Midbrain (tissue), 1 donor: Measurements from ENCODE around the gene SHISAL2A.

Source experiments
- DNase-seq: peaks from one replicate; lab custom pipeline; 2025; lab: John Stamatoyannopoulos, UW

SHISAL2A gene

DNA sequence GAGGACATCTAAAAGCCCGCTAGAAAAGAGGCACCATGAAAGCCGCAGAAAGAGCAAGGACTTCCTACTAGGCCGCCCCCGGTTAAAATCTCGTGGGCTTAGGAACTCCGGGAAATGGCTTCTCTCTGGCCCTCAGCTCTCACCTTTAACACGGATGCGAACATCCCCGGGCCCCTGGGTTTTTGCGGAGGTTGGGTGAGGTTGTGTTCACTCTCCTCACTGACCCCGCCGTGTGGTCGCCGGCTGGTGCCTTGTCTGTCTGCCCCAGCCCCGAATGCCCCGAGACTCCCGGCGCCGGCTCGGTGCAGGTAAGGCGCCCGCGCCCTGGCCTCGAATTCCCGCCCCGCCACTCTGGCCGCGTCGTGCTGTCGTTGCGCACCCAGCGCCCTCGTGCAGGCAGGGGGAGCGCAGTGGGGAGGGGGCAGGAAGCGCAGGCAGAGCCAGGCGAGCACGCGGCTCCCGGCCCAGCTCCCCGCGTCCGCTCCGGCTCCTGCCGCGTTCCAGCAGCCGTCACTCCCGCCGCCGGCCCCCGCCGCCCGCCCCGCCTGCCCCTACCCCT is at the start of gene SHISAL2A:
SHISAL2A (plus strand) TSS at position 437 of the 559 bp plus-strand sequence. CDS start 326 bp downstream, outside the sequence.
- DNase-seq, result no peak

DNA sequence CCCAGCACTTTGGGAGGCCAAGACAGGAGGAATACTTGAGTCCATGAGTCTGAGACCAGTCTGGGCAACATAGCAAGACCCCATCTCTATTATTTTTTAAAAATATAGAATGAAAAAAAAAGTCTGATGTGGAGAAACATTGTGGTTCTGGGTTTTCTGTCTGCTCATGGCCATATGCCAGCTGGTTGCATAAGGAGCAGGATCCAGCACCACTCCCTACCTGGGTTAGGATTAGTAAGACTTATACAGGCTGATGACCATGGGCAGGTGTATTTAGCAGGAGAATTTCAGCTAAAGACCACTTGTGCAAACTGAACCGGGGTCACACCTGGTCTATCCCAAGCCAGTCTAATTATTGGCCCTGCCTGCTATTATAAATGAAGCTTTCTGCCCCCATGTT is 47.5 kb upstream of the SHISAL2A start:
- DNase-seq, result no peak

DNA sequence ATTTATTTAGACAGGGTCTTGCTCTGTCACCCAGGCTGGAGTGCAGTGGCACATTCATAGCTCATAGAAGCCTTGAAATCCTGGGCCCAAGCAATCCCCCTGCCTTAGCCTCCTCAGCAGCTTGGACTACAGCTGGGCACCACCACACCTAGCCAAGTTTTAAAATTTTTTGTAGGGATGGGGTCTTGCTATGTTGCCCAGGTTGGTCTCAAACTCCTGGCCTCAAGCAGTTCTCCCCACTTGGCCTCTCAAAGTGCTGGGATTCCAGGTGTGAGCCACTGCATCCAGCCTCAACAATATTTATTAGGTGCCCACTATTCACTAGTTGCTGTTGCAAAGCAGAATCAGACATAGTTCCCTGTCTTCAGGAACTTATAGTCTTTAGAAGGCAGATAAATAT is 44.9 kb upstream of the SHISAL2A start:
- no peak for DNase-seq

DNA sequence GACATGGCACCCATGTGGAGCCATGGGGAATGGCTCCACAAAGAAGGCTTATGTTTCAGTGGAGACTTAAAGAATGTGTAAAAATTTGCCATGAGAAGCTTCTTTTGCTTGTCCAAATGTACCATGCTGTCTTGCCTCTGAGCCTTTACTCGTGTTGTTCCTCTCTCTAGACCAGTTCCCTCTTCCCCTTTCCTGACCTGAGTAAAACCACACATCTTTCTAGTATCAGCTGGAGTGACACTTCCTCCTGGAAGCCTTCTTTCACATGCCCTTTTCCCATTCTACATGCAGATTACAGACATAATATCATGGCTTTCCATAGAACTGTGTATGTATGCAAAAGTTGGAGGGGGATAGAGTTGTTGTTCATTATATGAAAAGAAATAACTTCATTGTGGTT is 44.4 kb upstream of the SHISAL2A start:
- no peak for DNase-seq

DNA sequence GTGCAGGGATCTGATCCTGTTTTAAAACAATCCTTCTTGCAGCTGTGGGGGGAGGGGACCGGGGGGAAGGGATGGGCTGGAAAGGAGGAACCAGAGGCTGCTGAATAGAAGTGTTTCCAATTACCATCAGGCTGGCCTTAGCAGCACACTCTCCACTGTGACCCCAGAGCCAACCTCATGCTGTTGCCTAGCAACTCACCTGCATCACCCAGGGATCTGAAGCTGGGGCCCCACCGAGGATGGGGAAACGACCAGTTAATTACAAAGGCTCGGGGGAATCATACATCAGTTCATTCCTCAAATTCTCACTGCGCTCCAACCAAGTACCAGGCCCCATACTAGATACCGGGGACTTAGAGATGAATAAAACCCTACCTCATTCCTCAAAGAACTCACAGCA is 42.7 kb upstream of the SHISAL2A start:
- no peak for DNase-seq

DNA sequence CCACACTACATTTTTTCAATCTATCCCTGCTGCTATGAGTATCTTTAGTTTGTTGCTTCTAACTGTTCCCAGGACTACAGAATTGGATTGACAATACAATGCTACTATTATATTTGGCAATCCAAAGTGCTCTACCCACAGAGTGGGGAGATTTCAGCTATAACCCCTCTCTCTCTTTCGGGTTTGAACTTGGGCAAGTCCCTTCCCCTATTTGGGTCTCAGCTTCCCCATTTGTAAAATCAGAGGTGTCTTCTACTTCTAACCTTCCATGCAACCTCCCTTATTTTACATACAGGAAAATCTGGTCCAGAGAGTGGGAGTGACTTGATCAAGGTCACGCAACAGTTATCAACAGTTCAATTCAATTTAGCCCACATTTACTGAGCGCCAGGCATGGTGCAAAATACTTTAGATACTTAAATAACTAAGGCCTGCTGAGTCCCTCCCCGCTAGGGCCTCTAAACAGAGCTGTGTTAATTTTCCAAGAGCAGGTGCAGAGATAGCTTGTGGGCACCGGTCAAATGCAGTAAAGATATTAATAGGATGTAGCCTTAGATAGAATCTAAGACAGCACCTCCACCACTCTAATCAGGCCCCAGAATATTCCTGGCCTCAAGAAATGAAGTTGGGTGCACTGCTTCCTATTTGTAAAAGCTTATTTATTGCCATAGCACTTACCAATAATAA is 40.2 kb upstream of the SHISAL2A start:
- DNase-seq, result no peak

DNA sequence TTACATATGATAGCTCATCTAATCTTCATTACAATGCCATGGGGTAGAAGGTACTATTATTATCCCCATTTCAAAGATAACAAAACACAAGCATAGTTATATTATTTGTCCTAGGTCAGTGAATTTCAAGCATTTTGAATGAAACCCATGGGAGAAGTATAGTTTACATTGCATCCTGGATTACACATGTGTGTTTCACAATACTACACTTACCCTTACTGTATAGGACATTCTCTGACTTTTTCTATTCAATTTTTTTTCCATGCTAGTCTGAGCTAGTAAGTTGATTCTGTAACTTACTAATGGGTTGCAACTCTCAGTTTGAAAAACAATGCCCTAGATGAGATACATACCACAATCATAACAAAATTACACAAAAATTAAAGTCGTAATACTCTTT is 39.5 kb upstream of the SHISAL2A start:
- DNase-seq, result no peak

DNA sequence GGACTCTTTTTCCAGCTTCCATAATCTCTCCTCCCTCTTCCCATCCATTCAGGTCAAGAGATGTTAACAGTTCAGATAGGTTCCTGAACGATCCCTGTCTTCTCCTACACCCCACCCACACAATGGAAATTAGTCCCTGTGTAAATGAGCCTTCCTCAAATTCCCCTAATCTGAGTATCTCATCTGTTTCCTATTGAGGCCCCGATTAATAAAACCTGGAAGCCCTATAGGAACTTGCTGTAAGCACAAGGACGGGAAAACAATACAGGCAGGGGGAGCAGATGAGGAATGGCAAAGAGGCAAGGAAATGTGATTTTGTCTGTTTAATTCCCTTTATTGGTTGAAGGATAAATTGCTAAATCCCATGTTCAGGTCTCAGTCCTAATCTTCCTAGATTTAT is 37.9 kb upstream of the SHISAL2A start:
- no peak for DNase-seq

DNA sequence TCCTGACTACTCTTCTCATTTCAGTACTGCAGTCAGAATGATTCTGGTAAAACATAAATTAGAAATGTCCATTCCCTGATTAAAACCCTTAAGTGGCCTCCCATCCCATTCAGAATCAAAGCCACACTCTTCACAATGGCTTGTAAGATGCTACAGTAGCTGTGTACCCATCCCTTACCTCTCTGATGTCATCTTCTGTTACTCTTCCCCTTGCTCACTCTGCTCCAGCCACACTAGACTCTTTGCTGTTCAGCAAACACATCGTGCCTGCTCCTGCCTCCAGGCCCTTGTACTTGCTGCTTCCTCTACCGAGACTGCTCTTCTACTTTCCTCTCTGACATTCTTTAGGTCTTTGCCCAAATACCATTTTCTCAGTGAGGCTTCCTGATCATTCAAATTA is 35.1 kb upstream of the SHISAL2A start:
- DNase-seq, result no peak

DNA sequence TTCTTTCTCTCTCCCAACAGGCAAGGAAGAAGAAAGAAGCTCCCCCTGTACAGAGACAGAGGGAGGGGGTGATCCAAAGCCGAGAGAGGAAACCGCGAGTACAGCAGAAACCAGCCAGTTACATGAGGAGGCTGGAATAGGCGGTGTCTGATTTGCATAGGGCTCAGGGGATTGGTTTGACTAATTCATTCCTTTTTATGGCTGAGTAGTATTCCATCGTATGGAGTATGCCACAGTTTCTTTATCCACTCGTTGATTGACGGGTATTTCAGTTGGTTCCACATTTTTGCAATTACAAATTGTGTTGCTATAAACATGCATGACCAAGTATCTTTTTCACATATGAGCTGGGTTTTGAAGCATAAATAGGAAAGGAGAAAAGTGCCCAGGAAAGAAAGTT is 34.2 kb upstream of the SHISAL2A start:
- DNase-seq, result no peak

DNA sequence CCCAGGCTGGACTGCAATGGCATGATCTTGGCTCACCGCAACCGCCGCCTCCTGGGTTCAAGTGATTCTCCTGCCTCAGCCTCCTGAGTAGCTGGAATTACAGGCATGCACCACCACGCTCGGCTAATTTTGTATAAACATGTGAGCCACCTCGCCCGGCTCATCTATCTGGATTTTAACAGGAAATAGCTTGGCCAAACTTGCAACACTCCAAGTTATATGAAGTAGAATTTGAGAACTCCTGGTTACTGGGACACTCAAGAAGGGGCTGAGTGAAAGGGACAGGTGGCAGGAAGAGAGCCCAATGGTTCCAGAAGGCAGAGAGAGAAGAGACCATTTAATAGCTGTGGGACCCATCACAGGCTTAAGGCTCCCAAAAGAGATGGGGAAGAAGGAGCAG is 33.7 kb upstream of the SHISAL2A start:
- no peak for DNase-seq

DNA sequence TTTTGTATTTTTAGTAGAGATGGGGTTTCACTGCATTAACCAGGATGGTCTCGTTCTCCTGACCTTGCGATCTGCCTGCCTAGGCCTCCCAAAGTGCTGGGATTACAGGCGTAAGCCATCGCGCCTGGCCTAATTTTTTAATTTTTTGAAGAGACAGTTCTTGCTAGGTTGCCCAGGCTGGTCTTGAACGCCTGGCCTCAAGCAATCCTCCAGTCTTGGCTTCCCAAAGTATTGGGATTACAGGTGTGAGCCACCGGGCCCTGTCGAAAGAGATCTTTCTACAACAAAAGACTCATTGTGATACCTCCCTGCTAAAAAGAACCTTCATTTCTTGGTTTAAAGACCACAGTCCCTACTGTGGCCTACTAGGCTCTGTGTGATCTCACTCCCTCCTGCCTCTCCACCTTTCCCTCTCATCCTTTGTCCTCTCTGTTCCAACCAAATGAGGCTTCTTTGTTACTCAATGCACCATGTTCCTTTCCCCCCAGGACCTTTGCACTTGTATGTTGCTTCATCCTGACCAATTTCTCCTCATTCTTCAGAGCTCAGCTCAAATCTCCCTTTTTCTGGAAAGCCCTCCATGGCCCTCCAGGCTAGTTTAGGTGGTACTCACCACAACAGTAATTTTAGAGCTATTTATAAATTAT is 32.3 kb upstream of the SHISAL2A start:
- no peak for DNase-seq

DNA sequence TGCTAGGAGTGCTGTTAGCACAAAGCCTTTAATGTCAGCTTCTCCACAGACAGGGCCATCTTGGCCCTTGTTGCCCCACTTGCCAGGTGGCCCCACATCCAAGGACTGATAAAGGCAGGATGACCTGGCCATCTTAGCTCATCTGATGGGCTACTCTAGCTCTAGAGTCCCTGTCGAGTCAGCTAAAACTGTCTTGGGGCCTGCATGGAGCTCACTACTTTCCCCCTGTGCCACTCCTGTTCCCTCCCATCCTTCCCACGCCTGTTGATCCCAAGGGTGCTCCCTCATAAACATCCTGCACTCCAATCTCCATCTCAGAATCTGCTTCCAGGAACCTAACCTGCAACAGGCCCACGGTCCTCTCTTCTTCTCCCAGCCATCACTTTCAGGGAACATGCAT is 31.4 kb upstream of the SHISAL2A start:
- no peak for DNase-seq

DNA sequence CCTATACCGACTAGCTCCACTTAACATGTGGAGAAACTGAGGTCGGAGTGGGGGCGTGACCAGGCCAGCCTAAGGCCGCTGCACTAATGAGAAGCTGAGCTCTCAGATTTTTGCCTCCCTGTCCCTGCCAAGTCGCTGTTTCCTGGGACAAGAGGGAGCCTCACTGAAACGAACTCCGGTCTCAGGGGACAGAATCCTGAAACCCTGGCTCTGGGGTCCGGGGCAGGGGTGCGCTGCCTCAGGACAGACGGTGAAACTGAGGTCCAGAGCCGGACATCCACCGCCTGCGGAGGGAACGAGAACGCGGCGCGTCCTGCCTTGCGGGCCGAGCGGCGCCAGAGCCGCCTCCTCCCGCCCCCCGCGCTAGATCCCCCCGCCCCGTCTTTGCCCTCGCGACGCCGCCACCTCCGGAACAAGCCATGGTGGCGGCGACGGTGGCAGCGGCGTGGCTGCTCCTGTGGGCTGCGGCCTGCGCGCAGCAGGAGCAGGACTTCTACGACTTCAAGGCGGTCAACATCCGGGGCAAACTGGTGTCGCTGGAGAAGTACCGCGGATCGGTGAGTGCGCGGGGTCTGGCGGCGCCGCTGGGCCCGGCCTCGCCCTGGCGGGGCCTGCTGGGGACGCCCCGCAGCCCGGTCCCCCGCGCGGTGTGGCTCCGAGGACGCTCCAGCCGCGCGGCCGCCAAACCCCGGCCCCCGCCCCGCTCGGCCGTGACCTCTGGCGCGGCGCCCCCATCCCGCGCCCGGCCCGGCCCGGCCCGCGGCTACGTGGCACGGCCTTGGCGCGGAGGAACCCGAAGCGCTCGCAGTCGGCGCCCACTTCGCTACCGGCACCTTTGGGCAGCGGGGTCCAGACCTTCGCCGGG is 30.7 kb upstream of the SHISAL2A start, which contains the start of gene GPX7:
GPX7 (plus strand) TSS at position 381 of the 865 bp plus-strand sequence; CDS start at position 420, 39 bp downstream.
- DNase-seq, result peak; percentile 36

DNA sequence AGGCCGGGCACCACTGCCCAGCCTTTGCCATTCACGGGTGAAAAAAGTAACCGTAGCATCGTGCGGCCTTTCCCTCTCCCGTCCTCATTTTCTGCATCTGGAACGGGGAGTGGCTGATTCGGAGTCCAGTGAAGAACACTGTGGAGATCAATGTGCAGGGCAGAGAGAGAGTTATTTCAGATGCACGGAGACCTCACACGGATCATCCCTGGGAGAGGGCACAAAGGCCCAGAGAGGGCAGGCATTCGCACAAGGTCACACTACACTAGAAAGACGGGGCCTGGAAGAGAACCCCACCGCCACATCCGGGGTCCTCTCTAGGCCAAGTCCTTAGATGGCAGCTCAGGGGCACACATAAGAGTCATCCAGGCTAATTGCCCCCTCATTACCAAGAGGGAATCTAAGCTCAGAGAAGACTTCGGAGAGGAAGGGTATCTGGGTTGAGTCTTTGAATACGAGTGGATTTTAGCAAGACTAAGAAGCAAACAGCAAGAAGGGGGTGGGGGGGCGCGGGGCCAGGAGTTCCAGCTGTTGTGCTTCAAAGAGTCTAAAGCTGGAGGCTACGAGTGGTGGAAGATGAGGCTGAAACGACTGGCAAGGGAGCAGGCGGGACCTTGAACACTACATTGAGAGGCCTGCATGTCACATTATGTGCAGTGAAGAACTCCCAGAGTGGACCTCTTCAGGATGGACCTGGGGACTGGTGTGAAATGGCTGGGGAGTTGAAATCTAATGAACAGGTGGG is 29.9 kb upstream of the SHISAL2A start:
- peak; percentile 56 for DNase-seq

DNA sequence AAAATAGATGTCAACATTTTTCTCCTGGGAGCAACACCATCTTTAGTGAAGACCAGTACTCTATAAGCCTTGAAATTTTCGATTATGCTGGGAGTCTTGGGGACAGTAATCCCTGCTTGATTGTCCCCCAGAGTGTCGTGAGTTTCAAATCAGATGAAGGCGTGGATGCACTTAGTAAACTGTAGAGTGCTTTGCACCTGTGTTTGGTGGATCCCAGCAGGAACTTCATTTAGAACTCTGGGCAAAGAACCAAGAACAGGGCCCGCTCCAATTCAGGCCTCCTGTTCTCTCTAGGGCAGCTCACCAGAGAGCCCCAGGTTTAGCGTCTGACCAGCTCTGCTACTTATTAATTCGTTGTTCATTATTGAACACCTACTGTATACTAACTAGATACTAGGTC is 29.3 kb upstream of the SHISAL2A start:
- no peak for DNase-seq

DNA sequence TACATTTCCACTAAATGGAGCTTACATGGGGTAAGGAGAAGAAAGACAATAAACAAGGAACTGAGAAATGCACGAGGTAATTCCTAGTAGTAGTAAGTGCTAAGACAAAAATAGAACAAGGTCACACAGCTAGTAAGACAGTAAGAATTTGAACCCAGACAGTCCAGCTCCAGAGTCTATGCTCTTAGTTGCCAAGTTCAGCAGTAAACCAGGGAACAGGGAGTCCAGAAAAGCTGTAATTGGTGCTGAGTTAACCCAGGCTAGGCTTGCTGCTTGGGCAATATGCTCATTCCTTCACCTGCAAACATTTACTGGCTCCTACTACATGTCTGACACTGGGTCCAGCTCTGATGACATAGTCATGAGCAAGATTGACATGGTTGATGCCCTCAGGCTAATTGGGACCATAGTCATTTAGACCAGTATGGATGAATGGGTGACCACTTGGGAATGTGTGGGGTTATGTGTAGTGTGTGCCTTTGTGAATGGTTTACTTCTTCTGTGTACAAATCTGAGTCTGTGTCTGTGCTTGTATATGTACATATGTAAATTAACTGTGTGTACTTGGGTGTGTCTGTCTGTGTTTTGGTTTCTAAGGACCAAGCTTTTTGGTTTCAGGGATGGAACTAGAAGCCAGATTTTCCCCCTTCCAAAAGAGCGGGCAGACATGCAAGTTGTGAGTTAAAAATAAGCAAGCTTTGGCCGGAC is 28.8 kb upstream of the SHISAL2A start:
- no peak for DNase-seq

DNA sequence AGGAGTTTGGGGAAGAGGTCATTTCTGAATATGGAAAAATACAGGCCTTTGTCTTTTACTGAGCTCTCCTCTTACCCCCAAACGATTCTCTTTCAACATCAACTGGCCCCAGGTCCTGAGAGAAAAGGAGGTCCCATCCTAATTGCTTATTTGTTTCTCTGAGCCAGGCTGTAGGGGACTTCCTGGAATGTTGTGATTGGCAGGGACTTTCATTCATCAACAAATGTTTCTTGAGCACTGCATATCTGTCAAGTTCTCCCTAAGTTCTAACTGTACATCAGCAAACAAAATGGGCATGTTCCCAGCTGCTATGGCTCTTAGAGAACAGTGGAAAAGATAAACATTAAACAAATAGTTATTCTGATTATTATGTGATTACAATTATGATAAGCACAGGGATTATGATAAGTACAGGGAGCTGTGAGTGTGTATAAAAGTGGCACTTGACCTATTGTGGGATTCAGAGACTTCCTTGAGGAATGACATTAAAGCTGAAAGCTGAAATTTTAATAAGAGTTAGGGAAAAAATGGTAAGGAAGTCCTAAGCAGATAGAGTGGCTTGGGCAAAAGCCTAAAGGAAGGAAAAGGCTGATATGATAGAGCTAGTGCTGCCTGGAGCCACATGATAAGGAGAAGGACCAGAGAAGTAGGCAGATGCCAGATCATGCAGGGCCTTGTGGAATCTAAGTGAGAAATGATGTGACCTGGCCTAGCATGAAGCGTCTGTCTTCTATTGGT is 19.2 kb upstream of the SHISAL2A start:
- no peak for DNase-seq

DNA sequence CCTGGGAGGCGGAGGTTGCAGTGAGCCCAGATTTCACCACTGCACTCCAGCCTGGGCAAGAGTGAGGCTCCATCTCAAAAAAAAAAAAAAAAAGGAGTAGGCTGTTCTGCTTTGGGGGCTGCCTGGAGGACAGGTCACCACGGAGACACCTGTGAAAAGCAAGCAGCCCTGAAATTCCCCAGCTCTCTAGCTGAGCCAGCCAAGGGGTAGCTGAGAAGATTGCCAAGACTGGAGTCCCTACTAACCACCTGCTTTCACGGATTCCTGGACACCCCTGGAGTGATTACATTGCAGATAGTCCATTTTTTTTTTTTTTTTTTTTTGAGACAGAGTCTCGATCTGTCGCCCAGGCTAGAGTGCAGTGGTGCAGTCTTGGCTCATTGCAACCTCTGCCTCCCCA is 18.3 kb upstream of the SHISAL2A start:
- no peak for DNase-seq

DNA sequence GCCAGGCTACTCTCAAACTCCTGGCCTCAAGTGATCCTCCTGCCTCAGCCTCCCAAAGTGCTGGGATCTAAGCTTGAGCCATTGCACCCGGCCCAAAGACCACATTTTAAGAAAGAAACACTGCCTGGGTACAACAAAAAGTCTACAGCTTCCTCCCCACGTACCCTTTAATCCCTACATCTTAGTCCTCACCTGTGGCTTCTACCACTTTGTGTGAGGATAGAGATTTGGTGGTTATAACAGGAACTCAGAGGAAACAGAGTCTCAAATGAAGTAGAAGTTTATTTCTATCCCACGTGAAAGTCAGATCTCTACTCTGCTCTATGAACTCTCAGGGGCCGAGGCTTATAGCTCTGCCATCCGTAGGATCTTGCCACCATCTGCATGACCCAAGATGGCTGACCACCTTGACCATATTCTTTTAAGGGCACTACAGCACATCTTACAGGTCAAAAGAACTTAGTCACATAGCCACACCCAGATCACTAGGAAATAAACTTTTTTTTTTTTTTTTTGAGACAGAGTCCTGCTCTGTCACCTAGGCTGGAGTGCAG is 17.4 kb upstream of the SHISAL2A start:
- DNase-seq, result no peak
